ENCODE data around the gene SLC6A6.

Gene SLC6A6

GRCh38 chr3:14521611-14522010 lies 119.2 kb downstream of the SLC6A6 start:
- Histone ChIP-seq H3K4me2 (ENCODE audit: low read length, poor library complexity, severe bottlenecking) (no peak overlapping the region), H2BK5ac (ENCODE audit: low read depth, low read length, poor library complexity, severe bottlenecking) (no peak overlapping the region), H4K91ac (ENCODE audit: low read length) (no peak overlapping the region), H3K9me3 (ENCODE audit: control insufficient read depth, low read length) (no peaks in the 10 kb centered on the region), H3K4ac (ENCODE audit: low read depth in 1 of 2, low read length in 2 of 2) (no peak overlapping the region), H2BK15ac (ENCODE audit: low read depth, poor library complexity, severe bottlenecking) (no peak overlapping the region), H3K4me3 (ENCODE audit: insufficient read depth in 1 of 2, low read depth in 1 of 2, low read length in 2 of 2) (no peak overlapping the region), H2AK5ac (ENCODE audit: low read length, severe bottlenecking) (no peak overlapping the region), H3K36me3 (ENCODE audit: control insufficient read depth in 1 of 2, insufficient read depth in 2 of 2, low read depth in 1 of 2, low read length in 2 of 2) (no peaks in the 10 kb centered on the region), H3K9ac (ENCODE audit: low read length) (no peak overlapping the region), H3K4me1 (ENCODE audit: control insufficient read depth, insufficient read depth, low read depth, low read length) (peaks cover 12% of the 10 kb centered on the region), H3K18ac (ENCODE audit: low read depth in 1 of 2, low read length in 2 of 2) (no peak overlapping the region), H3K27me3 (ENCODE audit: control insufficient read depth in 1 of 2, insufficient read depth in 1 of 2, low read length in 2 of 2) (peaks cover 9 to 49% of the 10 kb centered on the region in 2 experiments), H2BK120ac (ENCODE audit: low read depth, low read length) (no peak overlapping the region), H3K79me1 (replicated peaks; ENCODE audit: low read length, poor library complexity, severe bottlenecking) (no peaks in the 10 kb centered on the region), H2AFZ (ENCODE audit: low read depth, low read length) (no peak overlapping the region), H2BK12ac (ENCODE audit: low read length in 2 of 2) (no peak overlapping the region), H4K8ac (ENCODE audit: low read length) (no peak overlapping the region), H3K27ac (ENCODE audit: low read length, poor library complexity, severe bottlenecking) (no peak overlapping the region), H3K14ac (ENCODE audit: low read length in 2 of 2) (no peak overlapping the region), H3K23ac (ENCODE audit: low read length in 2 of 2) (no peak overlapping the region)
- WGBS = 91% methylated on average over 12 of the region's 12 CpGs
- DNase-seq = no peak

DNA sequence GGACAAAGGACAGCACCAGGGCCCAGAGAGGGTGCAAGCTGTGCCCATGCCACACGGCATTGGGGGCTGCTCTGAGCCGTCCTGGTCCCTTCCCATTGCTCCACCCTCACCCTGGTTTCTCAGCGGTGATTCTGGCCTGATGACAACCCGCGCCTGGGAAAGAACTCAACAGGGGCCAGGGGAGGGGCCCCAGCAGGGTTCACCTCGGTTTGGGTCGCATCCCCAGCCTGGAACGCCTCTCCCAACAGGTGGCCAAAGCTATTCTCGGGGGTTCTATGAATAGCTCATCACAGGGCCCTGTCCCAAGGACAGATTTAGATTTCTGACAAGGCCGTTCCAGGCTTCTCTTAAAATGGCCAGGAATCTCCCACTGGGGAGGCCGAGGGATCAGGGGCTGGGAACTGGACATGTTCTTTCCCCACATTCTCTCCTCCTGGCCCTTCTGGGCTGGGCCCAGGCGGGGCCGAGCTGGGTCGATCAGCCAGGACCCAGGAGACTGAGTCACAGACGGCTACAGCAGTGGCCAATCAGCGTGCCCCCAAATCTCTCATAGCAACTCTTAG lies 119.8 kb downstream of the SLC6A6 start:
- Histone ChIP-seq H3K36me3 (ENCODE audit: control insufficient read depth in 1 of 2, insufficient read depth in 2 of 2, low read depth in 1 of 2, low read length in 2 of 2) (no peaks in the 10 kb centered on the region), H3K4me2 (ENCODE audit: low read length, poor library complexity, severe bottlenecking) (no peak overlapping the region), H2AK5ac (ENCODE audit: low read length, severe bottlenecking) (no peak overlapping the region), H3K14ac (ENCODE audit: low read length in 2 of 2) (no peak overlapping the region), H3K79me1 (replicated peaks; ENCODE audit: low read length, poor library complexity, severe bottlenecking) (no peaks in the 10 kb centered on the region), H2BK5ac (ENCODE audit: low read depth, low read length, poor library complexity, severe bottlenecking) (no peak overlapping the region), H3K18ac (ENCODE audit: low read depth in 1 of 2, low read length in 2 of 2) (no peak overlapping the region), H3K9ac (ENCODE audit: low read length) (no peak overlapping the region), H3K4me1 (ENCODE audit: control insufficient read depth, insufficient read depth, low read depth, low read length) (peaks cover 12% of the 10 kb centered on the region), H2BK120ac (ENCODE audit: low read depth, low read length) (no peak overlapping the region), H3K23ac (ENCODE audit: low read length in 2 of 2) (no peak overlapping the region), H3K27me3 (ENCODE audit: control insufficient read depth in 1 of 2, insufficient read depth in 1 of 2, low read length in 2 of 2) (peaks cover 9 to 46% of the 10 kb centered on the region in 2 experiments), H3K4ac (ENCODE audit: low read depth in 1 of 2, low read length in 2 of 2) (no peak overlapping the region), H4K91ac (ENCODE audit: low read length) (no peak overlapping the region), H3K4me3 (ENCODE audit: insufficient read depth in 1 of 2, low read depth in 1 of 2, low read length in 2 of 2) (no peak overlapping the region), H3K9me3 (ENCODE audit: control insufficient read depth, low read length) (no peaks in the 10 kb centered on the region), H2BK15ac (ENCODE audit: low read depth, poor library complexity, severe bottlenecking) (no peak overlapping the region), H3K27ac (ENCODE audit: low read length, poor library complexity, severe bottlenecking) (no peak overlapping the region), H2AFZ (ENCODE audit: low read depth, low read length) (no peak overlapping the region), H4K8ac (ENCODE audit: low read length) (no peak overlapping the region), H2BK12ac (ENCODE audit: low read length in 2 of 2) (no peak overlapping the region)
- WGBS = 73% methylated on average over 11 of the region's 16 CpGs
- DNase-seq = no peak

DNA sequence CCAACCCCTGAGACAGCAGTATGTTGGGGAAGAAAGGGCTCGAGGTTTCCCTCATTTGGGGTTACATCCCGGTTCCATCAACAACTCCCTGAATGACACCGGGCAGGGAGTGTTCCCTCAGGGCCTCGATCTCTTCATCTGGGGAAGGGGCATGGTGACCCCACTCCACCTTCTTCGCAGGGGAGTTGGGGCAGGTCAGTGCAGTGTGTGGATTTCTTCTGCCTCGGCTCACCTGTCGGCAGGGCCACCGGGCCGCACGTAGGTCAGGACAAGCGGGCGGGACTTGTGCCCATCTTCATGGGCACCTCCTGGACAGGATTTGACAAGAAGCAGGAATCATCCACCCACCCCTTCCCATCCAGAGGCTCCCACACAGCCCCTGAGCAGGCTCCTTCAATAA lies 120.4 kb downstream of the SLC6A6 start:
- H3K4ac ChIP-seq (ENCODE audit: low read depth in 1 of 2, low read length in 2 of 2) = no peak overlapping the region
- no peaks in the 10 kb centered on the region for H3K9me3 ChIP-seq (ENCODE audit: control insufficient read depth, low read length)
- H3K36me3 ChIP-seq (ENCODE audit: control insufficient read depth in 1 of 2, insufficient read depth in 2 of 2, low read depth in 1 of 2, low read length in 2 of 2) = no peaks in the 10 kb centered on the region
- H4K91ac ChIP-seq (ENCODE audit: low read length) = no peak overlapping the region
- peaks cover 12% of the 10 kb centered on the region for H3K4me1 ChIP-seq (ENCODE audit: control insufficient read depth, insufficient read depth, low read depth, low read length)
- H2AFZ ChIP-seq (ENCODE audit: low read depth, low read length) = no peak overlapping the region
- no peak overlapping the region for H3K27ac ChIP-seq (ENCODE audit: low read length, poor library complexity, severe bottlenecking)
- no peak overlapping the region for H2BK15ac ChIP-seq (ENCODE audit: low read depth, poor library complexity, severe bottlenecking)
- no peaks in the 10 kb centered on the region for H3K79me1 ChIP-seq (replicated peaks; ENCODE audit: low read length, poor library complexity, severe bottlenecking)
- H3K4me3 ChIP-seq (ENCODE audit: insufficient read depth in 1 of 2, low read depth in 1 of 2, low read length in 2 of 2) = no peak overlapping the region
- H3K23ac ChIP-seq (ENCODE audit: low read length in 2 of 2) = no peak overlapping the region
- no peak overlapping the region for H2BK5ac ChIP-seq (ENCODE audit: low read depth, low read length, poor library complexity, severe bottlenecking)
- no peak overlapping the region for H4K8ac ChIP-seq (ENCODE audit: low read length)
- no peak overlapping the region for H3K9ac ChIP-seq (ENCODE audit: low read length)
- no peak overlapping the region for H3K4me2 ChIP-seq (ENCODE audit: low read length, poor library complexity, severe bottlenecking)
- no peak overlapping the region for H2BK120ac ChIP-seq (ENCODE audit: low read depth, low read length)
- no peak overlapping the region for H2BK12ac ChIP-seq (ENCODE audit: low read length in 2 of 2)
- DNase-seq = no peak
- 93% methylated on average over 12 of the region's 12 CpGs for WGBS
- peaks cover 9 to 45% of the 10 kb centered on the region in 2 experiments for H3K27me3 ChIP-seq (ENCODE audit: control insufficient read depth in 1 of 2, insufficient read depth in 1 of 2, low read length in 2 of 2)
- H3K18ac ChIP-seq (ENCODE audit: low read depth in 1 of 2, low read length in 2 of 2) = no peak overlapping the region
- H3K14ac ChIP-seq (ENCODE audit: low read length in 2 of 2) = no peak overlapping the region
- no peak overlapping the region for H2AK5ac ChIP-seq (ENCODE audit: low read length, severe bottlenecking)

DNA sequence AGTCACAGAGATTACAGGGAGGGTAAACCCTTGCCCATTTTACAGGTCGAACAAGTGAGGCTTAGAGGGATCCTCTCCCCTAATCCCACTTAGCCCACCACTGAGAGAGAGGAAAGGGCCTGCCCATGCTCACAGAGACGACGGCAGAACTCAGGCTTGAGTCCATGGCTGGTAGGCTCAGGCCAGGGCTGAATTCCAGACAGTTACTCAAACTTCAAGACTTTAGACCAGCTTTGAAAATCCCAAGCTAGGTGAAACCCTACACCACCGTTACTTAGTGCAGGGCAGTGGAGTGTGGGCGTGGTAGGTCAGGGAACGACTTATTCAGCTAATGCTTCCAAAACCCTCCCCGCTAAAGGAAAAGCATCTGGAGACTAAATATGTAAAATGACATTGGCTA lies 121.4 kb downstream of the SLC6A6 start:
- H2BK15ac ChIP-seq (ENCODE audit: low read depth, poor library complexity, severe bottlenecking) = no peak overlapping the region
- no peaks in the 10 kb centered on the region for H3K79me1 ChIP-seq (replicated peaks; ENCODE audit: low read length, poor library complexity, severe bottlenecking)
- peaks cover 12% of the 10 kb centered on the region for H3K4me1 ChIP-seq (ENCODE audit: control insufficient read depth, insufficient read depth, low read depth, low read length)
- H2BK12ac ChIP-seq (ENCODE audit: low read length in 2 of 2) = no peak overlapping the region
- no peak overlapping the region for H2BK5ac ChIP-seq (ENCODE audit: low read depth, low read length, poor library complexity, severe bottlenecking)
- no peak overlapping the region for H2AK5ac ChIP-seq (ENCODE audit: low read length, severe bottlenecking)
- H2BK120ac ChIP-seq (ENCODE audit: low read depth, low read length) = no peak overlapping the region
- H4K8ac ChIP-seq (ENCODE audit: low read length) = no peak overlapping the region
- no peak overlapping the region for H3K27ac ChIP-seq (ENCODE audit: low read length, poor library complexity, severe bottlenecking)
- peaks cover 9 to 40% of the 10 kb centered on the region in 2 experiments for H3K27me3 ChIP-seq (ENCODE audit: control insufficient read depth in 1 of 2, insufficient read depth in 1 of 2, low read length in 2 of 2)
- 79% methylated on average over 6 of the region's 7 CpGs for WGBS
- H3K9ac ChIP-seq (ENCODE audit: low read length) = no peak overlapping the region
- H4K91ac ChIP-seq (ENCODE audit: low read length) = no peak overlapping the region
- no peaks in the 10 kb centered on the region for H3K36me3 ChIP-seq (ENCODE audit: control insufficient read depth in 1 of 2, insufficient read depth in 2 of 2, low read depth in 1 of 2, low read length in 2 of 2)
- no peak overlapping the region for H3K23ac ChIP-seq (ENCODE audit: low read length in 2 of 2)
- H3K18ac ChIP-seq (ENCODE audit: low read depth in 1 of 2, low read length in 2 of 2) = no peak overlapping the region
- no peak overlapping the region for H3K4me2 ChIP-seq (ENCODE audit: low read length, poor library complexity, severe bottlenecking)
- H3K4me3 ChIP-seq (ENCODE audit: insufficient read depth in 1 of 2, low read depth in 1 of 2, low read length in 2 of 2) = no peak overlapping the region
- H3K9me3 ChIP-seq (ENCODE audit: control insufficient read depth, low read length) = no peaks in the 10 kb centered on the region
- peak overlapping the region in 1 of 2 experiments; percentile 53 for H3K14ac ChIP-seq (ENCODE audit: low read length in 2 of 2)
- no peak overlapping the region for H2AFZ ChIP-seq (ENCODE audit: low read depth, low read length)
- no peak for DNase-seq
- H3K4ac ChIP-seq (ENCODE audit: low read depth in 1 of 2, low read length in 2 of 2) = no peak overlapping the region
